Right lobe of liver (tissue), 4 donors: ENCODE results near the gene ZNF660.

Source experiments
- POLR2A ChIP-seq: fragments of 450-650 bp; IDR thresholded peaks from one replicate; pipeline ENCODE4 v1.6.1; 2017; ENCODE audit warnings: antibody characterized with exemption, mild to moderate bottlenecking
- TF ChIP-seq, protein P1 (sequence below), 4 donors: fragments of 200-600 bp in 3 of 4; fragments of 450-650 bp in 1 of 4; IDR thresholded peaks; one replicate each; pipeline versions ENCODE4 v1.5.1 to v1.8.0; 2016 to 2022; ENCODE audit warnings: antibody characterized with exemption in 4 of 4, mild to moderate bottlenecking in 2 of 4
- donor health status: DM: no; HTN: no; CAD: no.
- donor health status: DM: no; HTN: no; CAD: no.
- donor health status: DM: no; HTN: yes; CAD: no.

DNA sequence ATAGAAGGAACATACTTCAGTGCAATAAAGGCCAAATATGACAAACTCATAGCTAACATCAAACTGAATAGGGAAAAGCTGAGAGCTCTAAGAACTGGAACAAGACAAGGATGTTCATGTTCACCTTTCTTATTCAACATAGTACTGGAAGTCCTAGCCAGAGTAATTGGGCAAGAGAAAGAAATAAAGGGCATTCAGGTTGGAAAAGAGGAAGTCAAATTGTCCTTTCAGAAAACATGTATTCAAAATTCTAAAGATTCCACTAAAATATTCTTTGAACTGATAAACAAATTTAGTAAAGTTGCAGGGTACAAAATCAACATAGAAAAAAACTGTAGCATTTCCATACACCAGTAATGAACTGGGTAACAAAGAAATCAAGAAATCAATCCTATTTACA lies 27.9 kb downstream of the ZNF660 start:
- TF ChIP-seq, protein P1, sequence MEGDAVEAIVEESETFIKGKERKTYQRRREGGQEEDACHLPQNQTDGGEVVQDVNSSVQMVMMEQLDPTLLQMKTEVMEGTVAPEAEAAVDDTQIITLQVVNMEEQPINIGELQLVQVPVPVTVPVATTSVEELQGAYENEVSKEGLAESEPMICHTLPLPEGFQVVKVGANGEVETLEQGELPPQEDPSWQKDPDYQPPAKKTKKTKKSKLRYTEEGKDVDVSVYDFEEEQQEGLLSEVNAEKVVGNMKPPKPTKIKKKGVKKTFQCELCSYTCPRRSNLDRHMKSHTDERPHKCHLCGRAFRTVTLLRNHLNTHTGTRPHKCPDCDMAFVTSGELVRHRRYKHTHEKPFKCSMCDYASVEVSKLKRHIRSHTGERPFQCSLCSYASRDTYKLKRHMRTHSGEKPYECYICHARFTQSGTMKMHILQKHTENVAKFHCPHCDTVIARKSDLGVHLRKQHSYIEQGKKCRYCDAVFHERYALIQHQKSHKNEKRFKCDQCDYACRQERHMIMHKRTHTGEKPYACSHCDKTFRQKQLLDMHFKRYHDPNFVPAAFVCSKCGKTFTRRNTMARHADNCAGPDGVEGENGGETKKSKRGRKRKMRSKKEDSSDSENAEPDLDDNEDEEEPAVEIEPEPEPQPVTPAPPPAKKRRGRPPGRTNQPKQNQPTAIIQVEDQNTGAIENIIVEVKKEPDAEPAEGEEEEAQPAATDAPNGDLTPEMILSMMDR (IDR thresholded peaks at IDR 0.05): no peak
- TF ChIP-seq POLR2A: no peak
